Astrocyte (in vitro differentiated cells and primary cell): Measurements from ENCODE around the gene KCNQ1OT1. TPM values are rescaled to one million over a fixed set of nuclear protein-coding genes. Genes with fewer than 3 reads are reported as not detected.

Experiments
- DNase-seq: peaks from one replicate; pipeline ENCODE4 v3.0.0-alpha.2; 2010; ENCODE audit warnings: low read depth
- FAIRE-seq: peaks from 2 replicates; lab custom pipeline; 2011; peaks lifted over from hg19 to GRCh38; lab: Jason Lieb, UNC
- H2AFZ ChIP-seq: 2 replicates; pipeline ENCODE4 v1.6.0; 2012; ENCODE audit warnings: low read depth, low read length, inconsistent platforms
- H3K27ac ChIP-seq: 2 replicates; pipeline ENCODE4 v1.5.1; 2011; ENCODE audit warnings: low read depth, low read length, inconsistent platforms
- H3K27me3 ChIP-seq: 2 replicates; pipeline ENCODE4 v1.6.0; 2011; ENCODE audit warnings: low read length, inconsistent platforms; ENCODE audit not compliant: insufficient read depth
- H3K36me3 ChIP-seq: 2 replicates; pipeline ENCODE4 v1.5.1; 2011; ENCODE audit warnings: low read length, inconsistent platforms; ENCODE audit not compliant: insufficient read depth
- H3K4me1 ChIP-seq: 2 replicates; pipeline ENCODE4 v1.5.1; 2011; ENCODE audit warnings: low read length, inconsistent platforms; ENCODE audit not compliant: insufficient read depth
- H3K4me2 ChIP-seq: 2 replicates; pipeline ENCODE4 v1.6.0; 2012; ENCODE audit warnings: low read length, inconsistent platforms
- H3K4me3 ChIP-seq: 2 replicates; pipeline ENCODE4 v1.5.1; 2011; ENCODE audit warnings: low read depth, mild to moderate bottlenecking, low read length, inconsistent platforms; ENCODE audit not compliant: insufficient read depth
- H3K79me2 ChIP-seq: 2 replicates; pipeline ENCODE4 v1.6.0; 2012; ENCODE audit warnings: mild to moderate bottlenecking, low read length, inconsistent platforms; ENCODE audit not compliant: insufficient read depth
- H3K9ac ChIP-seq: 2 replicates; pipeline ENCODE4 v1.6.0; 2012; ENCODE audit warnings: mild to moderate bottlenecking, low read length, inconsistent platforms
- H3K9me3 ChIP-seq: 2 replicates; pipeline ENCODE4 v1.5.1; 2012; ENCODE audit warnings: low read depth, mild to moderate bottlenecking, low read length, inconsistent platforms; ENCODE audit not compliant: insufficient read depth
- H4K20me1 ChIP-seq: 2 replicates; pipeline ENCODE4 v1.6.0; 2012; ENCODE audit warnings: low read length, inconsistent platforms; ENCODE audit not compliant: insufficient read depth
- H3K27ac Mint-ChIP-seq: one replicate; pipeline ENCODE4 v1.8.0; 2021; ENCODE audit warnings: mild to moderate bottlenecking, mixed read lengths; ENCODE audit not compliant: unreplicated experiment
- H3K27me3 Mint-ChIP-seq: one replicate; pipeline ENCODE4 v1.8.0; 2021; ENCODE audit warnings: low read depth, mixed read lengths; ENCODE audit not compliant: unreplicated experiment
- H3K36me3 Mint-ChIP-seq: one replicate; pipeline ENCODE4 v1.8.0; 2021; ENCODE audit warnings: low read depth, mixed read lengths; ENCODE audit not compliant: unreplicated experiment
- H3K4me1 Mint-ChIP-seq: one replicate; pipeline ENCODE4 v1.8.0; 2021; ENCODE audit warnings: low read depth, mixed read lengths; ENCODE audit not compliant: unreplicated experiment
- H3K4me3 Mint-ChIP-seq: one replicate; pipeline ENCODE4 v1.8.0; 2021; ENCODE audit warnings: mild to moderate bottlenecking, moderate library complexity, mixed read lengths; ENCODE audit not compliant: unreplicated experiment
- H3K9me3 Mint-ChIP-seq: one replicate; pipeline ENCODE4 v1.8.0; 2021; ENCODE audit warnings: mild to moderate bottlenecking, mixed read lengths; ENCODE audit not compliant: unreplicated experiment
- CTCF ChIP-seq: IDR thresholded peaks from 2 replicates; pipeline ENCODE4 v1.5.1; 2011; ENCODE audit warnings: low read depth, mild to moderate bottlenecking, inconsistent platforms, low read length, moderate library complexity; ENCODE audit not compliant: insufficient read depth
- EZH2 ChIP-seq: IDR thresholded peaks from 2 replicates; pipeline ENCODE4 v1.6.1; 2012; ENCODE audit warnings: mild to moderate bottlenecking, low read length, inconsistent platforms; ENCODE audit not compliant: insufficient read depth
- total RNA-seq: library from RNA; stranded (reverse); gene quantifications from 2 replicates; pipeline ENCODE4 v1.2.1, GENCODE V29; 2021

Gene KCNQ1OT1
- total RNA-seq, 1 donor from 2014 or later: 2.5 TPM

DNA sequence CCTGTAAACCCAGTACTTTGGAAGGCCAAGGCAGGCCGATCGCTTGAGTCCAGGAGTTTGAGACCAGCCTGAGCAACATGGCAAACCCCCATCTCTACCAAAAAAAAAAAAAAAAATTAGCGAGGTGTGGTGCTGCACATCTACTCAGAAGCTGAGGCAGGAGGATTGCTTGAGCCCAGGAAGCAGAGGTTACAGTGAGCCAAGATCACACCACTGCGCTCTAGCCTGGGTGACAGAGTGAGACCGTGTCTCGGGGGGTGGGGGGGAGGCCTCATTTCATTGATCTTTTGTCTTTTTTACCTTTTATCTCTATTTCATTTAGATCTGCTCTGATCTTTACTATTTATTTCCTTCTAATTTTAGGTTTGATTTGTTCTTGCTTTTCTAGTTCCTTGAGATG is 51.8 kb downstream of the KCNQ1OT1 start:
- no peak for FAIRE-seq
- no peak for DNase-seq
- Histone ChIP-seq H3K9me3 (peaks cover 51% of the 10 kb centered on the region), H3K27ac (no peak overlapping the region), H4K20me1 (no peaks in the 10 kb centered on the region), H3K79me2 (no peaks in the 10 kb centered on the region), H3K4me3 (no peak overlapping the region), H2AFZ (no peak overlapping the region), H3K9ac (no peak overlapping the region), H3K36me3 (no peaks in the 10 kb centered on the region), H3K4me2 (no peak overlapping the region), H3K4me1 (no peaks in the 10 kb centered on the region), H3K27me3 (no peaks in the 10 kb centered on the region)
- Mint-ChIP-seq H3K36me3 (peaks cover 17% of the 10 kb centered on the region), H3K9me3 (peaks cover 72% of the 10 kb centered on the region), H3K27ac (no peak overlapping the region), H3K4me1 (no peaks in the 10 kb centered on the region), H3K27me3 (no peaks in the 10 kb centered on the region), H3K4me3 (no peak overlapping the region)
- TF ChIP-seq CTCF (no peak), EZH2 (no peak)

DNA sequence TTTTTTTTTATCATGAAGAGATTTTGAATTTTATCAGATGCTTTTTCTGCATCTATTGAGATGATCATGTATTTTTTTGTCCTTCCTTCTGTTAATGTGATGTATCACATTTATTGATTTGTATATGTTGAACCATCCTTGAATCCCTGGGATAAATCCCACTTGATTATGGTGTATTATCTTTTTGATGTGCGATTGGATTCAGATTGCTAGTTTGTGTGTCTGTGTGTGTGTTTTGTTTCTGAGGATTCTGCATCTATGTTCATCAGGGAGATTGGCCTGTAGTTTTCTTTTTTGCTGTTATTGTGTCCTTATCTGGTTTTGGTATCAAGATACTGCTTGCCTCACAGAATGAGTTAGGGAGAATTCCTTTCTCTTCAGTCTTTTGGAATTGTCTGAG is 52.6 kb downstream of the KCNQ1OT1 start:
- DNase-seq (no peak), FAIRE-seq (no peak)
- no peak overlapping the region for H3K4me2 ChIP-seq
- H3K4me1 ChIP-seq: no peaks in the 10 kb centered on the region
- Mint-ChIP-seq H3K4me3 (no peak overlapping the region), H3K27me3 (no peaks in the 10 kb centered on the region), H3K36me3 (peaks cover 17% of the 10 kb centered on the region), H3K27ac (no peak overlapping the region), H3K4me1 (no peaks in the 10 kb centered on the region), H3K9me3 (peaks cover 69% of the 10 kb centered on the region)
- H2AFZ ChIP-seq: no peak overlapping the region
- no peaks in the 10 kb centered on the region for H3K79me2 ChIP-seq
- peaks cover 46% of the 10 kb centered on the region for H3K9me3 ChIP-seq
- no peak overlapping the region for H3K27ac ChIP-seq
- TF ChIP-seq CTCF: no peak
- no peak for TF ChIP-seq EZH2
- H3K36me3 ChIP-seq: no peaks in the 10 kb centered on the region
- H3K9ac ChIP-seq: no peak overlapping the region
- no peaks in the 10 kb centered on the region for H3K27me3 ChIP-seq
- H4K20me1 ChIP-seq: no peaks in the 10 kb centered on the region
- H3K4me3 ChIP-seq: no peak overlapping the region

GRCh38 chr11:2645779-2646118 is 54.0 kb downstream of the KCNQ1OT1 start:
- H3K9me3 ChIP-seq: peaks cover 35% of the 10 kb centered on the region
- peaks cover 70% of the 10 kb centered on the region for H3K9me3 Mint-ChIP-seq
- no peak overlapping the region for H3K4me3 ChIP-seq
- DNase-seq (no peak), FAIRE-seq (no peak)
- no peak overlapping the region for H3K27ac Mint-ChIP-seq
- no peaks in the 10 kb centered on the region for H3K4me1 ChIP-seq
- no peaks in the 10 kb centered on the region for H3K27me3 Mint-ChIP-seq
- no peaks in the 10 kb centered on the region for H3K27me3 ChIP-seq
- H3K36me3 Mint-ChIP-seq: peaks cover 15% of the 10 kb centered on the region
- no peaks in the 10 kb centered on the region for H3K4me1 Mint-ChIP-seq
- H3K79me2 ChIP-seq: no peaks in the 10 kb centered on the region
- no peaks in the 10 kb centered on the region for H3K36me3 ChIP-seq
- H3K27ac ChIP-seq: no peak overlapping the region
- no peak overlapping the region for H3K9ac ChIP-seq
- no peak overlapping the region for H2AFZ ChIP-seq
- no peak overlapping the region for H3K4me2 ChIP-seq
- H3K4me3 Mint-ChIP-seq: no peak overlapping the region
- TF ChIP-seq EZH2 (no peak), CTCF (no peak)
- no peaks in the 10 kb centered on the region for H4K20me1 ChIP-seq
